Smooth muscle cell (in vitro differentiated cells): Measurements from ENCODE around the gene WDR37. TPM values are rescaled to one million over a fixed set of nuclear protein-coding genes. Genes with fewer than 3 reads are reported as not detected.
"Not testable (repeated sequence)": the region's sequence is repeated elsewhere in the genome, so short reads cannot be mapped to it uniquely, and the experiment has no call there.

Experiments
- DNase-seq: peaks from one replicate; lab custom pipeline; 2025; ENCODE audit not compliant: unreplicated experiment; lab: John Stamatoyannopoulos, UW
- H2AFZ ChIP-seq: fragments of 200-600 bp; sonication (generic); 2 replicates; pipeline ENCODE4 v1.6.0; 2016; ENCODE audit warnings: antibody characterized with exemption, low read depth, mild to moderate bottlenecking
- H3F3A ChIP-seq: fragments of 200-600 bp; sonication (generic); 2 replicates; pipeline ENCODE4 v1.6.0; 2017; ENCODE audit warnings: antibody characterized with exemption, low read depth
- H3K27ac ChIP-seq: fragments of 200-600 bp; sonication (generic); 2 replicates; pipeline ENCODE4 v1.5.1; 2016; ENCODE audit warnings: low read depth, mild to moderate bottlenecking
- H3K27me3 ChIP-seq: fragments of 200-600 bp; sonication (generic); 2 replicates; pipeline ENCODE4 v1.6.1; 2016; ENCODE audit warnings: low read depth, mild to moderate bottlenecking
- H3K36me3 ChIP-seq: fragments of 200-600 bp; sonication (generic); 2 replicates; pipeline ENCODE4 v1.5.1; 2016; ENCODE audit warnings: low read depth
- H3K4me1 ChIP-seq: fragments of 200-600 bp; sonication (generic); 2 replicates; pipeline ENCODE4 v1.5.1; 2016; ENCODE audit warnings: low read depth
- H3K4me2 ChIP-seq: fragments of 200-600 bp; sonication (generic); 2 replicates; pipeline ENCODE4 v1.6.0; 2016; ENCODE audit warnings: mild to moderate bottlenecking
- H3K4me3 ChIP-seq: fragments of 200-600 bp; sonication (generic); 2 replicates; pipeline ENCODE4 v1.5.1; 2016; ENCODE audit warnings: mild to moderate bottlenecking
- H3K79me2 ChIP-seq: fragments of 200-600 bp; sonication (generic); 2 replicates; pipeline ENCODE4 v1.6.0; 2016; ENCODE audit warnings: low read depth, mild to moderate bottlenecking
- H3K9ac ChIP-seq: fragments of 200-600 bp; sonication (generic); 2 replicates; pipeline ENCODE4 v1.6.0; 2016; ENCODE audit warnings: low read depth
- H3K9me3 ChIP-seq: fragments of 200-600 bp; sonication (generic); replicated peaks from 2 replicates; pipeline ENCODE4 v1.5.1; 2016; ENCODE audit warnings: low read depth
- H4K20me1 ChIP-seq: fragments of 200-600 bp; sonication (generic); 2 replicates; pipeline ENCODE4 v1.6.0; 2016; ENCODE audit warnings: low read depth
- WGBS: methylation state at CpG from one replicate; pipeline ENCODE4 v1.1.7; 2016; ENCODE audit warnings: low lambda C conversion rate; 5-methylcytosine and 5-hydroxymethylcytosine counted together
- polyA plus RNA-seq: library from polyadenylated mRNA; unstranded; fragments of >200 nt; fragmentation: Nextera tagmentation; extraction: Ambion mirVana; gene quantifications from 2 replicates; pipeline ENCODE4 v1.2.1, GENCODE V29; 2016
- total RNA-seq: library from RNA; depleted of rRNA; stranded (reverse); fragments of >200 nt; gene quantifications from 2 replicates; pipeline ENCODE4 v1.2.3, GENCODE V29; 2014
- TF ChIP-seq, protein P1 (sequence below): fragments of 200-600 bp; sonication (generic); IDR thresholded peaks from 2 replicates; pipeline ENCODE4 v1.5.1; 2017; ENCODE audit warnings: borderline replicate concordance, mild to moderate bottlenecking, antibody characterized with exemption; ENCODE audit not compliant: insufficient read depth, poor library complexity, severe bottlenecking

The WDR37 gene
- total and polyA plus RNA-seq, 2 experiments from 2014 or later: 10.5 to 10.7 TPM

DNA sequence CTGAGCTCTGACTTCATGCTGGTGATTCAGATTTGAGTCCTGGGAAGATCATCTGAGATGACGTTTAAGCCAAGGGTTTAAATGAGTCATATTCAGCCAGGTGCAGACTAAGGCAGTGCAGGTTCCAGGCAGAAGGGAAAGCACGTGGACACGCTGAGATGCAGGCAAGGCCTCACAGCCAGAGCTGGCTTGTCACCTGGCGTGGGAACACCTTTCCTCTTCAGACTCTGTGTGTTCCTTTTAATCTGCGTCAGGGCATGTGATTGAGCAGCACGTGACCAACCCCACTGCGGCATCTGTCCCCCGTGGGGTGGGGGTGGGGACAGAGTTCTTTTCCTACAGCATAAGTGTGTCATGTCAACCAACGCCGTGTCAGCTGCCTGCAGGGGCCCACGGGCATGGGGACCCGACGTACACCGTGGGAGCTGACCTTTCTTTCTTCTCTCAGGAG is 19.8 kb upstream of the WDR37 start:
- TF ChIP-seq, protein P1, sequence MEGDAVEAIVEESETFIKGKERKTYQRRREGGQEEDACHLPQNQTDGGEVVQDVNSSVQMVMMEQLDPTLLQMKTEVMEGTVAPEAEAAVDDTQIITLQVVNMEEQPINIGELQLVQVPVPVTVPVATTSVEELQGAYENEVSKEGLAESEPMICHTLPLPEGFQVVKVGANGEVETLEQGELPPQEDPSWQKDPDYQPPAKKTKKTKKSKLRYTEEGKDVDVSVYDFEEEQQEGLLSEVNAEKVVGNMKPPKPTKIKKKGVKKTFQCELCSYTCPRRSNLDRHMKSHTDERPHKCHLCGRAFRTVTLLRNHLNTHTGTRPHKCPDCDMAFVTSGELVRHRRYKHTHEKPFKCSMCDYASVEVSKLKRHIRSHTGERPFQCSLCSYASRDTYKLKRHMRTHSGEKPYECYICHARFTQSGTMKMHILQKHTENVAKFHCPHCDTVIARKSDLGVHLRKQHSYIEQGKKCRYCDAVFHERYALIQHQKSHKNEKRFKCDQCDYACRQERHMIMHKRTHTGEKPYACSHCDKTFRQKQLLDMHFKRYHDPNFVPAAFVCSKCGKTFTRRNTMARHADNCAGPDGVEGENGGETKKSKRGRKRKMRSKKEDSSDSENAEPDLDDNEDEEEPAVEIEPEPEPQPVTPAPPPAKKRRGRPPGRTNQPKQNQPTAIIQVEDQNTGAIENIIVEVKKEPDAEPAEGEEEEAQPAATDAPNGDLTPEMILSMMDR: no peak
- Histone ChIP-seq H3K9me3 (no peaks in the 10 kb centered on the region), H3K36me3 (peaks cover 9% of the 10 kb centered on the region), H3K79me2 (no peaks in the 10 kb centered on the region), H3K27me3 (no peaks in the 10 kb centered on the region), H3K4me1 (no peaks in the 10 kb centered on the region), H3K4me3 (no peak overlapping the region), H3F3A (peaks cover 15% of the 10 kb centered on the region), H3K9ac (no peak overlapping the region), H3K27ac (peak overlapping the region; percentile 64), H4K20me1 (peaks cover 32% of the 10 kb centered on the region), H3K4me2 (no peak overlapping the region), H2AFZ (no peak overlapping the region)
- 77% methylated on average over 14 of the region's 14 CpGs for WGBS
- DNase-seq: no peak

DNA sequence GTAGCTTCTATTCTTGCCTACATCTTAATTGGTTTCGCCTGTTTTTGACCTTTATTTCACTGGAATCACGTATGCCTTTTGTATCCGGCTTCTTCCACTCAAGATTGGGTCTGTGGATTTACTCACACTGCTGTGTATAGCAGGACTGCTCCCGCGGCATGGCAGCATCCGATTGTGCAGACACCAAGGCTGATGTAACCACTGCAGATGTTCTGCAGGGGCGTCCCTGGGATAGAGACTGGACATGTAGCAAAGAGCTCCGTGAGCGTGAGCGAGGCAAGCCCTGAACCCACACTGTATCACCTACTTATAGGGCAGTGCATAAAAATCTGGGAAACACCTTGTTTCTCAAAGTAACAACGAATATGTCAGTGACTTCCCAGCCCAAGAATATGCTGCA is 19.1 kb upstream of the WDR37 start:
- 69% methylated on average over 11 of the region's 11 CpGs for WGBS
- H3K79me2 ChIP-seq: no peaks in the 10 kb centered on the region
- H2AFZ ChIP-seq: no peak overlapping the region
- peaks cover 39% of the 10 kb centered on the region for H4K20me1 ChIP-seq
- H3K9me3 ChIP-seq: no peaks in the 10 kb centered on the region
- H3F3A ChIP-seq: peaks cover 22% of the 10 kb centered on the region
- H3K27me3 ChIP-seq: no peaks in the 10 kb centered on the region
- H3K9ac ChIP-seq: no peak overlapping the region
- H3K4me2 ChIP-seq: no peak overlapping the region
- no peak overlapping the region for H3K4me3 ChIP-seq
- TF ChIP-seq, protein P1: no peak
- no peaks in the 10 kb centered on the region for H3K4me1 ChIP-seq
- H3K27ac ChIP-seq: peak overlapping the region; percentile 64
- DNase-seq: no peak
- H3K36me3 ChIP-seq: peaks cover 13% of the 10 kb centered on the region

DNA sequence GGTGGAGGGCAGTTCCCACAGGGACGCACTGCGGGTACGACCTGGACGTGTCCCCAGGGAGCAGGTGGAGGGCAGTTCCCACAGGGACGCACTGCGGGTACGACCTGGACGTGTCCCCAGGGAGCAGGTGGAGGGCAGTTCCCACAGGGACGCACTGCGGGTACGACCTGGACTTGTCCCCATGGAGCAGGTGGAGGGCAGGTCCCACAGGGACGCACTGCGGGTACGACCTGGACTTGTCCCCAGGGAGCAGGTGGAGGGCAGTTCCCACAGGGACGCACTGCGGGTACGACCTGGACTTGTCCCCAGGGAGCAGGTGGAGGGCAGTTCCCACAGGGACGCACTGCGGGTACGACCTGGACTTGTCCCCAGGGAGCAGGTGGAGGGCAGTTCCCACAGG is 17.4 kb upstream of the WDR37 start:
- H3K27ac ChIP-seq, DNase-seq: not testable (repeated sequence)
- H3K36me3 ChIP-seq: peaks cover 25% of the 10 kb centered on the region

DNA sequence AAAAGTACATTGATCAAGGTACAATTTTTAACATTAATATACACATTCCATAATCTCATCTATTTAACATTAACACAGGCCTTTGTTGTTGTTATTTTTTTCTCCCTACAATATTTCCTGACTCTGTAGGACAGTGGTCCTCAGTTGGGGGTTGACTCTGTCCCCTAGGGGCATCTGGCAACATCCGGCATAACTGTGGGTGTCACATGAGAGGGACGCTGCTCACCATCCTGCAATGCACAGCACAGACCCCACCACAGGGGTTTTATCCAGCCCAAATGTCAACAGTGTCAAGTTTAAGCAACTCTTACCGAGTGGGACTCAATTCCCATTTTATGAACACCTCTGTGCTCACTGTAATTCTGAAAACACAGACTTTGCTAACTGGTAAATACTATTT is 16.1 kb upstream of the WDR37 start:
- H3K9ac ChIP-seq: no peak overlapping the region
- TF ChIP-seq, protein P1: no peak
- H3K36me3 ChIP-seq: peaks cover 25% of the 10 kb centered on the region
- H3K27me3 ChIP-seq: no peaks in the 10 kb centered on the region
- peaks cover 42% of the 10 kb centered on the region for H3F3A ChIP-seq
- H3K27ac ChIP-seq: no peak overlapping the region
- no peak overlapping the region for H3K4me3 ChIP-seq
- H3K9me3 ChIP-seq: no peaks in the 10 kb centered on the region
- no peak for DNase-seq
- peaks cover 70% of the 10 kb centered on the region for H4K20me1 ChIP-seq
- peaks cover 3% of the 10 kb centered on the region for H3K4me1 ChIP-seq
- H3K79me2 ChIP-seq: peaks cover 20% of the 10 kb centered on the region
- 92% methylated on average over 3 of the region's 3 CpGs for WGBS
- H2AFZ ChIP-seq: no peak overlapping the region
- H3K4me2 ChIP-seq: no peak overlapping the region

More for the DNA sequence above, 17.4 kb upstream of the WDR37 start:
- not testable (repeated sequence) for H2AFZ ChIP-seq, H3K4me1 ChIP-seq, H3K27me3 ChIP-seq, H3K9ac ChIP-seq, H3K79me2 ChIP-seq, H3K9me3 ChIP-seq, H3K4me2 ChIP-seq, H3K4me3 ChIP-seq
- 96% methylated on average over 10 of the region's 20 CpGs for WGBS
- Histone ChIP-seq H3F3A (peaks cover 34% of the 10 kb centered on the region), H4K20me1 (peaks cover 56% of the 10 kb centered on the region)
